GM21360 (cell line): ENCODE results near the gene KCNJ4.
"Not testable (repeated sequence)": the region's sequence is repeated elsewhere in the genome, so short reads cannot be mapped to it uniquely, and the experiment has no call there.

ENCODE experiments used
- ATAC-seq: cut with Tn5 transposase; IDR thresholded peaks from one replicate; pipeline ENCODE4 v1.9.1; 2021; ENCODE audit warnings: mild to moderate bottlenecking, moderate library complexity; ENCODE audit not compliant: unreplicated experiment

KCNJ4 gene

GRCh38 chr22:38471237-38471636, 16.2 kb upstream of the KCNJ4 start:
- ATAC-seq: no peak

GRCh38 chr22:38470179-38470578, 15.2 kb upstream of the KCNJ4 start:
- ATAC-seq: not testable (repeated sequence)

- ATAC-seq: no peak
Observed at GRCh38 chr22:38469306-38469781, 14.3 kb upstream of the KCNJ4 start.

- ATAC-seq: no peak
Observed at GRCh38 chr22:38468443-38469305, 13.7 kb upstream of the KCNJ4 start.

- no peak for ATAC-seq
Observed at GRCh38 chr22:38467904-38468442, 13.0 kb upstream of the KCNJ4 start, which contains the start of gene KDELR3. KDELR3 (plus strand) TSS chr22:38468096; CDS start chr22:38468234, 138 bp downstream.

- no peak for ATAC-seq
Observed at GRCh38 chr22:38467438-38467903, 12.5 kb upstream of the KCNJ4 start.

- ATAC-seq: no peak
Observed at GRCh38 chr22:38465673-38466490, 10.9 kb upstream of the KCNJ4 start.

GRCh38 chr22:38464992-38465672, 10.1 kb upstream of the KCNJ4 start:
- no peak for ATAC-seq

GRCh38 chr22:38462960-38463784, 8.2 kb upstream of the KCNJ4 start:
- ATAC-seq: no peak

- ATAC-seq: no peak
Observed at GRCh38 chr22:38461414-38462081, 6.5 kb upstream of the KCNJ4 start.

- no peak for ATAC-seq
Observed at GRCh38 chr22:38461057-38461413, 6.0 kb upstream of the KCNJ4 start.

- no peak for ATAC-seq
Observed at GRCh38 chr22:38460426-38460840, 5.4 kb upstream of the KCNJ4 start.

GRCh38 chr22:38456841-38457699, 2.1 kb upstream of the KCNJ4 start:
- ATAC-seq: no peak

- no peak for ATAC-seq
Observed at GRCh38 chr22:38456272-38456835, 1.4 kb upstream of the KCNJ4 start.

GRCh38 chr22:38455530-38456271, 702 bp upstream of the KCNJ4 start:
- no peak for ATAC-seq

- no peak for ATAC-seq
Observed at GRCh38 chr22:38454353-38455075, 485 bp downstream of the KCNJ4 start.

GRCh38 chr22:38453996-38454352, 1.0 kb downstream of the KCNJ4 start:
- ATAC-seq: no peak
